Hematopoietic multipotent progenitor cell treated with erythropoietin and hydrocortisone succinate and interleukin-3 and kit ligand, for 8 days (in vitro differentiated cells): ENCODE measurements around the gene MRPS22.

Experiments used
- DNase-seq: peaks from one replicate; pipeline ENCODE4 v3.0.0-alpha.2; 2015

MRPS22 gene

DNA sequence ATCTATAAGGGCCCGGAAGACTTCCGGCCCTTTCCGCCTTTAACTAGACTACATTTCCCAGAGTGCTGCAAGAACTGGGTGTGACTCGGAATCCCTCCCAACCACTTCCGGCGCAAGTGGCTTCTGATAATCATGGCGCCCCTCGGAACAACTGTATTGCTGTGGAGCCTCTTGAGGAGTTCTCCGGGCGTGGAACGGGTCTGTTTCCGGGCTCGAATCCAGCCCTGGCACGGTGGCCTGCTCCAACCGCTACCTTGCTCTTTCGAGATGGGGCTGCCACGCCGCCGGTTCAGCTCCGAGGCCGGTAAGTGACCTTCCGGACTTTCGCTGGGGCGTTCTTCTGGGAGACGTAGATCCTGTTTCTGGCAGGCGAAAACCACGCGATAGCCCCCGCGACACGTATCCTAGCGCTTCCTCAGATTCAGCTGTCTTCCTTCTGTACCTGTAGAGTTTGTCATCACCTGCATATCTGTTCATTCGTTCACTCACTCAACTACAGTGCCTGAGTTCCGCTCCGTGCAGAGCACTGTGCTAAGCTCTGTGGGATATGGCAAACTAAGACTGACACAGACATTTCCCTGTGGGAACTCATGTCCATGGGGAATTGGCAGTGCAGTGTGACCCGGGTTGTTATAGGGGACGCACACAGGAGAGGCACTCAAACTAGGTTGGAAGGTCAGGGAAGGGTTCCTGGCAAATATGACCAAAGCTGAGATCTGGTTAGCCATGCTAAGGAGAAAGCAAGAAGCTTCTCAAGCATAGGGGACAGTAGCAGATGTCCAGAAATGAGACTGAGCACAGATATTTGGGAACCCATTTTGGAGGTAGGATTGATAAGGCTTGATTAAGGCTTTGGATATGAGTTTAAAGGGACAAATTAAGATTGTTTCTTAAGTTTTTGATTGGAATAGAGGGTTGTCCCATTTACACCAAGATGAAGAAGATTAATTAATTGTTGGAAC lies at the start of gene MRPS22:
Gene MRPS22, plus strand, starts transcription at position 126 of the 962 bp plus-strand sequence. Its CDS starts 7 bp downstream, at position 133.
- peak; percentile 94 for DNase-seq

DNA sequence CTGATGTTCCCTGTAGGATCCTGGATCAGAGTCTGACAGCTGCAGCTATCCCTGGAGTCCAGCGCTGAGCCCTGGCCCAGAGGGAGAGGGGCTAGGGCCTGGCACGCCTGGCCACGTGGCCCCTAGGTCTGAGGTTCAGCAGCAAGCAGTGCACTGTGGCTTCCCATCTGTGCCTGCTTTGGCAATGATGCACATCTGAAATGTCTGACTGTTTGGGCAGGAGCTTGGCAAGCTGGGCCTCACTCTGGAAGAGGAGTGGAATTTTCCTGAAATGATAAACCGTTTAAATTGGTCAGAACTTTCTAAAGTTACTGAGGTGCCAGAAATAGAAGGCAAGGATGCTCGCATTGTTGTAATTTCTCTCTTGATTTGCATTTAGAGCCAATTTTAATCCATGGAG lies 48.8 kb upstream of the MRPS22 start:
- DNase-seq: no peak

DNA sequence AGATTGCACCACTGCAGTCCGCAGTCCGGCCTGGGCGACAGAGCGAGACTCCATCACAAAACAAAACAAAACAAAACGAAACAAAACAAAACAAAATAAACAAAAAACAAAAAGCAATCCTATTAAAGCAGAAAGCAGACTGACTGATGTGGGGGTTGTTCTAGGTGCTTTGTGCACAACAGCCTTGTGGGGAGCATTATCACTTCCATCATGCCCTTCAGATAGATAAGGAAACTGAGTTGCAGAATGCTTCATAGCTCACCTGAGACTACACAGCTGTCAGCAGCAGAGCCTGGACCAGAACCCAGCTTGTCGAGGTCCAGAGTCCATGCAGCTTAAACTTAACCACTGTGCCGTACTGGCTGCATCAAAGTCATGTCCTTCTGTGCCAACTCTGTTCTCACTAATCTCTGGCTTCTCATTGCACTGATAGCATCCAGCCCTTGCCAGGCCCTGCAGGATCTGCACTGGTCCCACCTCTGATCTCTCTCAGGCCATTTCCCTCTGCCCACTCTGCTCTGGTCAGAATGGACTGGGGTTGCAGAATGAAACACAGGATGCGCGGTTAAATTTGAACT lies 47.6 kb upstream of the MRPS22 start:
- DNase-seq: no peak

DNA sequence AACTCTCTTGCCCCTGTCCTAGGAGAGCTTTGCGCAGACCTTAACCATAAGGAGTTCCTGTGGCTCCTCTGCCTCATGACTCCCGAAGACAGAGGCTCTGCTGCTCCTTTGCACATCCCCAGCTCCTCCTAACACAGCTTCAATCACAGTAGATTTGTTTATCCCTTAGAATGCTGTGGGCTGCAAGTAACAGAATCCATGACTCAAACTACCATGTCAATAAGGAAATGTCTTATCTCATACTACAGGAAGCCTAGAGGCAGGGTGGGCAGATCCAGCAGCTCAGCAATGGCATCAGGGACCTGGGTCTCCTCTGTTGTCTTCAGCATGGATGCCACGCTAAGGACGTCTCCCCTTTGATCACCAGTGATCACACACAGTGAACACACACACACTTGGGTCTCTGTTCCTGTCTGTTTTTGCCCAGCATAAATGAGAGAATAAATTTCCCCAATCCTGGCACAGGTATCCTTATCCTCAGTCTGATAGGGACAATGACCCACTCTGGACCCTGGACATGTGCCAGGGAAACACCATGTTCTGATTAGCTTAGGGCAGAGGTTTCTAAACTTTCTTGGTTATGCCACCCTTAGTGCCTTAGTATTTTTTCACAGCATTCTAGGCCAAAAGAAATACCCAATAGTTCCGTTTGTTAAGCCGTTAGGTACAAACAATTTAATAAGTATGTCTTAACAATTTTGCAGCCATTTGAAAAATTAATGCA lies 46.1 kb upstream of the MRPS22 start:
- DNase-seq: no peak

DNA sequence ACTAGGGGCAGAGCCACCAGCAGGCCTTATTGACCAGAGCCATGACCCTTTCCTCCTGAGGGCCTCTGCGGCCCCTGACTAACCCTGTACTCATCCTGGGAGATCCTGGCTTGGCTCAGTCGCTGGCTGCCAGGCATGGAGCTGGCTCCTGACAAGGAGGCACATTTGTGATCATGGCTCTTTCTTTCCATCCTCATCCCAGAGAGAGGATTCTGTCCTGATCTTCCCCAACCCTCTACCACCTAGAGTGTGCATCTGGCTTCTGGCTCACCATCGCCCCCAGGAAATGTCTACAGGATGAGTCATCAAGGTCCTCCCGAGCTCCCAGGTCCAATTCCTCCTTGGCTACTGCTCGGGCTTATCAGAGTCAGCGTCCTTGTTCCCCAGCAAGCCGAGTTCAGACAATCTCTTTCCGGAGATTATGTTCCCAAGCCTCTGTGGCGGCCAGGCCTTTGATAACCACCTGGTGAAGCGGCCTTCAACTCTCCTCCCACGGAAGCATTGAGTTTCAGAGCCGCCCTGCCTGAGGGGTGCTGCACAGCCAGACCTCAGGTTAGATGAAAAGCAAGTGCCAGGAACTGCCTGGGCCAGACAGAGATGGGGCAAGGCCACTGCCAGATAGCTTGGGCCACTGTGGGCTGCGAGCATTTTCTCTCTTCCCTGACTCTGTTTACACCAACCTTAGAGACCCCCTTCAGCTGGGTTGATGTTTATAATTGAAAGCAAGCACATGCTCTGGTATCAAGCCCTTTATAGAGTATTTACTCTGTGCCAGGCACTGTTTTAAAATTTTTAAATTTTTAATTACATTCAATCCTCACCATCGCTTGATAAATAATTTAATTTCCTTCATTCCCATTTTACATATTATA lies 44.3 kb upstream of the MRPS22 start:
- peak; percentile 3 for DNase-seq

DNA sequence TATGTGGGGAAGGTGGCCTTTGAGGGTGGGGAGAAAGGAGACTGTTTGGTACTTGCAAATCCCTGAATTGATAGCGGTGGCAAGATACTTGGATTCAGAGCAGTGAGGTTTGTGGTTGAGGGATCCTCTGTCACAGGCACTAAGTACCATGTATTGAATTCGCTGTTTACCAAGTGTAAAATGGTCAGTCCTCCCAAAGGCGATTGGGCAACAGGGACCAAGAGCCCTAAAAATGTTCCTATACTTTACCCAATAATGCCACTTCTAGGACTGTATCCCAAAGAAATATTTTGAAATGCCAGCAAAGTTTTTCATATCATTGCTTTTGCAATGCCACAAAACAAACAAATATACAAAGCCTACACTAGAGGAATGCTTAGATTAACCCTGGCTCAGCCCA lies 43.4 kb upstream of the MRPS22 start:
- DNase-seq: no peak

DNA sequence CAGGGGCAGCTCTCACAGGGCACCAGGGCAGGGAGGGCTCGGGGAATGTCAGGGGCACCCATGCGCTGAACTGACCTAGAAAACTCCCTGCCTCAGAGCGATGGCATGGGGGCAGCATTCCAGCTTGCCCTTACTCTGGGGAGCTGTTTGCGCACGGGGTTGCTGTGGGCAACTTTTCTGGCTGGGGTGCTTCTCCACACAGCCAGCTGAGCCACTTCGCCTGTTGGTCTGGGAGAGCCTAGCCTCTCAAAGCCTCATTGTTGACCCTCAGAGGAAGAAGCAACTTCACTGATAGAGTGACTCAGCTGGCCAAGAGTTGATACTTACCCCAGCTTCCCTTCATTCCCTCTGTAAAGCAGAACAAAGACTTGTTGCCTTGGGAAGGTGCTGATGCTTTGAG lies 42.6 kb upstream of the MRPS22 start:
- no peak for DNase-seq

DNA sequence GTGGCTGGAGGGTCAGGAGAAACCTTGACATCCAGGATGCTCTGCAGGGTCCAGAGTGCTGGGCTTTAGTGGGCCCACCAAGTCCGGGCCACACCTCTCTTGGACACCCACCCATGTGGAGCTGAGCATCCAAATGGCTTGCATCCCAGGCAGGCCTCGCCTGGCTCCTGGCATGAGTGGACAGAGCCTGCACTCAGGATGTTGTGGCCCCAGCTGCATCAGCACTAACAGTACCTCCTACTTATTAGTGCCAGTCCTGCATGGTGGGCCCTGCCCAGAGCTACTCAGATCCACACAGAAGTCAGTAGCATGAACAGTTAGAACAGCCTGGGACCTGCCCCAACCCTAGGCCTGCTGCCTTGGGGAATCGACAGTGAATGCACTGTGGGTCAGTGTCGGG lies 42.2 kb upstream of the MRPS22 start:
- DNase-seq: no peak

DNA sequence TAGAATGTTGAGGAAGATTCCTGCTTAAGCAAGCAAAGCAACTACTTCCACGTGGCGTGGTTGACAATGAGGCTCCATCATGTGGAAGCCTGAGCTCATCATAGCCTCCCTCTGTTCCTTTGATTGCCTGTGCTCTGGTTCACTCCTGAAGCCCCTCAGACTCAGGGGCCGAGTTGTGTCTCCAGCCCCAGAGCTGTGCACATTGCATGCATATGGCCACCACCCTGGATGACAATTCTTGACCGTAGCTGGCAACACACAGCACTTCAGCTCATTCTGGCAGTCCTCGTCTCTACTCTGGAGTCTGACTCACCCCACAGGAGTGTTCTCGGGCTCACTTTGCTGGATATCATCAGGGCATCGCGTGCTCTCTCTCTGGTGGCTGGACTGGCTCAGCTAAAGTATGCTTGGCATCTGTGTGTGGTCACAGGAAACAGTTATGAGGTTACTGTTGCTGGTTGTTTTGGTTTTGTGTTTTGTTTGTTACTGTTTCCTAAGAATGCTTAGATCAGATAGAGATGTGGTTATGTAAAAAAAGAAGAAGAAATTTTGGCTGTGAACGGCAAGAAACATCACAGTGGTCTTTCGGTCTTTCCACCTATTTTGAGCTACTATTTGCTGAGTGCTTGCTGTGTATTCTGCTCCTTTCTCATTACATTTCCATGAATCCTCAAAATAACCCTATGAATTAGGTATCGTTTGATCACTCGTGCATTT lies 41.6 kb upstream of the MRPS22 start:
- peak; percentile 9 for DNase-seq

DNA sequence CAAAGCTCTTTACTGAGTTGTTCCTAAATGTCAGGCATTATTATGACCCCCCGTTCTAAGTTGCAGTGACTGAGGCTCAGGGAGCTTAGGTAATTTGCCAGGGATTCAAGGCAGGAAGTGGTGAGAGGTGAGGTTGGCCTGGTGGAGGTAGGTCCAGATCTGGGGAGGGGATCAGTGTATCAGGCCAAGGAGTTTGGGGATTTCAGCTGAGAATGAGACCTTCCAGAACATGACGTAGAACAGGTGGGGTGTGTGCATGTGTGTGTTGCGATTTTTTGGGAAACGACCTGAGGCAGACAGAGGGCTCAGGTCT lies 41.1 kb upstream of the MRPS22 start:
- DNase-seq: no peak

DNA sequence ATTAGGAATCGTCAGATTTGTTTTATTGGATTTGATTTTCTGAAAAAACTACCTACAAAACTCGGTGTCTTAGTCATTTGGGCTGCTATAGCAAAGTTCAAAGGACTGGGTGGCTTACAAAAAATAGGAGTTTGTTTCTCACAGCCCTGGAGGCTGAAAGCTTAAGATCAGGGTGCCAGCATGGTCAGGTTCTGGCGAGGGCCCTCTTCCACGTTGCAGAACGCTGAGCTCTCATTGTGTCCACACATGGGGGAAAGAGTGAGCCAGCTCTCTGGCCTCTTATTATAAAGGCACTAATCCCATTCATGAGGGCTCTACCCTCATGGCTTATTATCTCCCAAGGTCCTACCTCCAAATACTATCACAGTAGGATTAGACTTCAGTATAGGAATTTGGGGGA lies 40.6 kb upstream of the MRPS22 start:
- DNase-seq: no peak

DNA sequence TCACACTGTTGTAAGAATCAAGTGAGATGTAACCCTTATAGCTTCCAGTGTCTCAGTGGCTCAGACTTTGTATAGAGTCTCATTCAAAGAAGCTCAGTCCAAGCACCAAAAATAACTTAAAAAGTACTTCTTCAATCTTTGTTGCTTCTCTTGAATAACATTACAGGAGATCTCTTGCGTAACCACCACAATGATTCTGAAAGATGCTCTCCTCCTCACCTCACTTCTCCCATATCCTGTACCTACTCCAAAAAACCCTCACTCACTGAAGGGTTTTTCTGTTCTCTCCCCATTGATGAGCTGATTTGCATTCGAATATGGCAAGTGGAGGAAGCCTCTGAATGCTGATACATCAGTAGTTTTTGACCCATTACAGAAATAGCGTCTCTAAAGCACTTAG lies 39.4 kb upstream of the MRPS22 start:
- DNase-seq: no peak

DNA sequence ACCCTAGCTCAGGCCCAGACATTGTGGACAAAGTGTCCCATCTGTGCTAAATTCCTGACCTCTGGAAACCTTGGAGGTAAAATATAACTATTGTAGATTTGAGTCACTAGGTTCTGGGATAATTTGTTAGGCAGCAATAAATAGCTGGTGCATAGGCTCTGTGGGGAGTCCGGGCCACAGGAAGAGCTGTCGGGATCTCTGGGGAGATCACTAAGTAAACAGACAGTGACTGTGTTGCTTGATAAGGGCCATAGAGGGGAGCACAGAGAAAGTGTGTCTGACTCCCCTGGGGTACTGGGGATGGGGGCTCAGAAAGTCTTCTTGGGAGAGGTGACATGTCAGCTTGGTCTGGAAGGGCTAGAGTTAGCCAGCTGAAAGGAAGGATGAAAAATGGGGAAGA lies 37.7 kb upstream of the MRPS22 start:
- DNase-seq: no peak

DNA sequence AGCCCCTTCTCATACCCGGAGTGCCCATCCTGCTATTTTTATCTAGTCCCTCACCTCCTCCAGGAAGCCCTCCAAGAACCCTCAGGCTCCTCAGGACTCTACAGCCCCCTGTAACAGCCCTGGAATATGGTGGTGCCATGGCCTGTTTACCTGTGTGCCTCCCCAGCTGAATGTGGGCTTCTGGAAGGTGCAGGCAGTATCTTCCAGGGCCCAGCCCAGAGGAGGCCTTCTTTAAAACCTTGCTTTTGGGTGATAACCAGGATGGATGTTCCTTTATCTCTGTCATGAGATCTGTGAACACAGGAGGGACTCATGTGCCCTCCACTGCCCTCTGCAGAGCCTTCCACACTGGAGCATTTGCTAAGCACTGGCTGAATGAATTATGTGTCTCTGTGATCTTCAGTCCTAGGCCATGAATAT lies 36.7 kb upstream of the MRPS22 start:
- no peak for DNase-seq

DNA sequence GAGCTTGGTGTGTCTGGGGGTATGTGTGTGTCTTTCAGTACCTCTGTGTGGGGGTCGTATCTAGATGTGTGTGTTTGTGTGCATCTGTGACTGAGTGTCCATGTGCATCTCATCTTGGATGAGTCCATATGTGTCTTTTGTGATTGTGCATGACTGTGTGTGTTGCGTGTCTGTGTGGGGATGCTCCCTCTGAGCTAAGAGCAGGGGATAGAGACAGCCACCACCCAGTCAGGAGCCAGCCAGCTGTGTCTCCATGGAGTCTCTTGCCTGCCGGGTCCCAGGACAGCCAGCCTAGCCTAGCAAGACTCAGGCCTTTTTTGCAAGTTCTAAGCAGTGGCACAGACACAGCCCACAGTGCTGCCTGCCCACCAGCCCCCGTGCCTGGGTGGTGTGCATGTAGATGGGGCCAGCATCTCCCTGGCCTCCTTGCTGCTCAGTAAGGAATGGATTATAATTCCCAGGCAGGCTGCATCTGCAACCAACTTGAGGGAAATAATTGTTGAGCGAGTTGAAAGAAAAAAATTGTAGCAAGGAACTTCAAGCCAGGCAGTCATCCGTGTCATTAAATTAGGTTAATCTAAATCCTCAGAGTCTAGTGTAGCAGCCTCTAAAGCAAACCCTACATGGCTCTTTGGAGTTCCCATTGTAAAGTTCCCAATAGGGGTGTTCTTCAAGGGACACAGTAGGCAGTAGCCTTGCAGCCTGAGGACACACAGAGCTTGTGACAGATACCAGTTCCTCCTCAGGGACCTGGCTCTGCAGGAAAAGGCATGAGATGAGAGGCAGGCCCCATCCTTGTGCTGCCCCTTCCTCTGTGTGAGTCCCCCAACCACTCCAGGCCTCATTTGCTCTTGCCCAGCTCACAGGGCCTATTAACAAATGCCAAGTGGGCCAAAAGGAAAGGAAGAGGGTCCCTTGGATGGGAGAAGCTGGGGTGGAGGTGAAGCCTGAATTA lies 35.9 kb upstream of the MRPS22 start:
- no peak for DNase-seq

DNA sequence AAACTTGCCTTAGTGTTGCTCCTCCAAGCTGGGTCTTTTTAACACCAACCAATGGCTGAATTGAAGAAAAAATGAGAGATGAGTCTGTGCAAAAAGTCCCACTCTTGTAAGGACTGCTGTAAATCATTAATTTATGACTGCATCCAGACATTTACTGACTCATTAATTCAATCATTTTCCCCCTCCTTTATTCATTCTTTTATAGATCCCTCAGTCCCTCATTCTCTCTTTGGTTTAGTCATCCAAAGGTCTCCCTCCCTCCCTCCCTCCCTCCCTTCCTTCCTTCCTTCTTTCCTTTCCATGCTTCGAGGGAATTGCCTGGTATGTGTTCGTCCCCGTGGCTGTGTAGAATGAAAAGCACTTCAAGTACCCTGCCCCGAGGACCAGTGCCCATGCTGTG lies 35.3 kb upstream of the MRPS22 start:
- no peak for DNase-seq

DNA sequence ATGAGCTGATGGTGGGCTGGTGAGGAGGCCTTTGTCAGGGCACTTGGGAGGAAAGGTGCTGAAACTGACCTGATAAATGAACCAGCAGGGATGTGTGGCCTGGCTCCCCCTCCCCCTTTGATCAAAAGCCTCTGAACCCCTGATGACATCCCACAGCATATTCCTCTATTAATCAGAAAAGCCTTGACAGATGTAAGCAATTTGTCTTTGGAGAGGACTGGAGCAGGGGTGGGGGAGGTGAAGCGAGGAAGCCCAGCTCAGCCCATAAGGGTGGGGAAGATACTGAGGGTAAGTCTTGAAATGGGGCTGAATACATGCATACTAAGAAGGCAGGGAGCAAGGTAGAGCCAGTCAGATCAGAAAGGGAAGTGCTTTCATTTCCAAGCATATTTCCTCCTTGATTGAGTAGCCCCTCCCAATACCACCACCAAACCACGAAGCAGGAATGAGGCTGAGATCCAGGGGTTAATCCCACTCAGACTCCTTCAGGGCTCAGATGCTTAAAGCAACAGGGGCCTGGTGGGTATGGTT lies 34.7 kb upstream of the MRPS22 start:
- DNase-seq: no peak

DNA sequence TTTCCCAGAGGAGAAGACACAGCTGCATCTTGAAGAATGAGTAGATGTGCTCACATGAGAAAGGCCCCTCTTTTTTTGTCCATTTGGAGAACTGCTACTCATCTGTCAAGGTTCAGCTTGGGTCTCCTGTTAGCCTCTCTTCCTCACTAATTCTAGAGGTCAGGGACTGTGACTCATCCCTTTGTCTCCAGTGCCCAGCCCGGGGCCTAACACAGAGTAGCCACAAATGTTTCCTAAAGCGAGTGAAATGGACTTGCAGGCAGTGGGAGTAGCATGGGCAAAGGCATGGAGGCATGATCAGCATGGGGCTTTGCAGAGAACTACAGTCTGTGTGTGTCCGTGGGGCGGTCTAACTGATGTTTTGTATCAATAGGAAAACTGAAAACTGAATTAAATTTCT lies 33.9 kb upstream of the MRPS22 start:
- DNase-seq: no peak

DNA sequence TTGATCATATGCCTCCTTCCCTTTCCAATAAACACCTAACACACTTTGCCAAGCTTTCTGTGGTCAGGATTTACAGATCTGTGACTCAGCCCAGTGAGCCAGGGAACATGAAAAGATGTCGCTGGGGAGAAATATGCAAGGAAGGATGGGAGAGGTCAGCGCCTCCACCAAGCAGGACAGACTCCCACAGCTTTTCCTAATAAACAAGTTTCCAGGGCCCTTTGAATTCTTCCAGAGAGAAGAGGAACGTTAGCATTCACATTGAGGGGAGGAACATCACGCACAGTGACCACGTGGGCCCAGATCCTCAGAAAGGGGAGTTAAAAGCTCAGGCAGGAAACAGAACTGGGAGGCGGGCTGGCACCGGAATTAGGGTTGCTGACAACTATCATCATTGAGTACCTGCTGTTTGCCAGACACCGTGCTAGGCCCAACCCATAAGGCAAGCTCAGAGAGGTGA lies 33.3 kb upstream of the MRPS22 start:
- no peak for DNase-seq

DNA sequence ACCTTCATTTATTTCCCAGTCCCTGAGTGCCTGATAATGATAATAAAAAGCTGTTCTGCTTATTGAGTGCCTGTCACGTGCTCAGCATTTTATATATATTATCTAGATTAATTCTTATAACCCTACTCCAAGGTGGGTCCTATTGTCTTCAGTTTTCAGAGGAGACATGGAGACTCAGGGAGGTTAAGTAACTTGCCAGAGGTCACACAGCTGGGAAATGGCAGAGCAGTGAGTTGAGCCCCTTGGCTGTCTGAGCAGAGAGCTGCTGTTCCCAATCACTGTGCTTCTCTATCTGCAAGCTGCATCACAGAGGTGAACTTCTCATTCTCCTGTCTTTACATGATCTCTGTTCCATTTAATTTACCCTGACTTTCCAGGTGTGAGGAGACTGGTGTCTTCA lies 32.3 kb upstream of the MRPS22 start:
- no peak for DNase-seq

DNA sequence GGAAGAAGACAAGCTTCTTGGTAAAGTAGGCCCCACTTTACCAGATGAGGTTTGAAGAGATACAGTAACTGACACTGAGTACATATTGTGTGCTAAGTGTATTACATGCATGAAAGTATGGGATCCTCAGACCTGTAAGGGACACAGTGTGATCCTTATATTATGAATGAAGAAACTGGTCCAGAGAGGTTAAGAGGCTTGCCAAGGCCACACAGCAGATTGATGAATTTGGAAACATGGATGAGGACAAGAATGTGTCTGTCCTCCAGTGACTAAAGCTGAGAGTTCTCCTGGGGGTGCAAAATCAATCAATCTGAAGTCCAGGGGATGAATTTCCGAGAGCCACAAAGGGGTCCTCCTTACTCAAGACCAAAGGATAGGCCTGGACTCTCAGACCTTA lies 31.4 kb upstream of the MRPS22 start:
- DNase-seq: no peak
